ENCODE data around the gene FAF2. TPM values are rescaled to one million over a fixed set of nuclear protein-coding genes. Genes with fewer than 3 reads are reported as not detected.

The FAF2 gene
- total and polyA plus RNA-seq, 10 of the 15 experiments (the other 5 are each of a cell fraction or from before 2014, with no cell fraction given): 19.0 to 45.1 (median 35.6) TPM

DNA sequence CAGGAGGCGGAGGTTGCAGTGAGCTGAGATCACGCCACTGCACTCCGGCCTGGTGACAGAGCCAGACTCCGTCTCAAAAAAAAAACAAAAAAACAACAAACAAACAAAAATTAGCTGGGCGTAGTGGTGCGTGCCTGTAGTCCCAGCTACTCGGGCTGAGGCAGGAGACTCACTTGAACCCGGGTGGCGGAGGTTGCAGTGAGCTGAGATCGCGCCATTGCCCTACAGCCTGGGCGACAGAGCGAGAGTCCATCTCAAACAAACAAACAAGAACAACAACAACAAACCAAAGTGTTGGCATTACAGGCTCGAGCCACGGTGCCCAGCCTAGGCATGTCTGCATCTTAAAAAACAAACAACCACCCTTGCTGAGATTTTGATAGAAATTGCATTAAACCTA, 76.8 kb downstream of the FAF2 start:
- Histone ChIP-seq H3K9me3 (replicated peaks; ENCODE audit: control insufficient read depth, insufficient read depth, low read length) (no peaks in the 10 kb centered on the region), H3K4me3 (no peak overlapping the region), H3K9ac (ENCODE audit: control insufficient read depth, insufficient read depth, low read length) (no peak overlapping the region), H3K4me2 (ENCODE audit: control insufficient read depth, insufficient read depth) (no peak overlapping the region), H3K4me1 (ENCODE audit: control insufficient read depth, insufficient read depth, low read length) (peaks cover 8% of the 10 kb centered on the region), H3K36me3 (ENCODE audit: control insufficient read depth in 2 of 2, insufficient read depth in 2 of 2, low read length in 1 of 2) (peaks cover 10 to 23% of the 10 kb centered on the region in 2 experiments; a peak in 3 of 4 replicates), H3K79me2 (ENCODE audit: control insufficient read depth, insufficient read depth, low read length) (no peaks in the 10 kb centered on the region; the same call in 1 of the 2 replicates), H2AFZ (ENCODE audit: control insufficient read depth, low read depth, low read length) (no peak overlapping the region), H3K27ac (ENCODE audit: control insufficient read depth, insufficient read depth) (no peak overlapping the region), H4K20me1 (ENCODE audit: control insufficient read depth, insufficient read depth) (no peaks in the 10 kb centered on the region), H3K27me3 (replicated peaks in 1 of 2; ENCODE audit: control insufficient read depth in 2 of 2, insufficient read depth in 2 of 2, low read length in 1 of 2) (no peaks in the 10 kb centered on the region)
- intact Hi-C loops (cut with micrococcal nuclease; ENCODE audit: unreplicated experiment): no loop called here
- ChIA-PET RAD21 (ENCODE audit: unreplicated experiment) (no interaction called here), CTCF (no interaction called here), SMC1A (ENCODE audit: uncharacterized antibody, unreplicated experiment) (no interaction called here), POLR2A (no interaction called here)
- DNase-seq (ENCODE audit: low read depth, low spot score) (no peak), FAIRE-seq (no peak), ATAC-seq (no peak)
- WGBS (ENCODE audit: insufficient coverage, insufficient replicate concordance, low lambda C conversion rate, missing lambda C conversion rate): 97% methylated on average over 15 of the region's 15 CpGs
- no TSS peak for BruUV-seq (replicated peaks)
- in situ Hi-C loops (cut with MboI): no loop called here
- TF ChIP-seq PAX5 (IDR thresholded peaks at IDR 0.05; ENCODE audit: borderline replicate concordance, low read depth, low read length) (no peak), RUNX3 (IDR thresholded peaks at IDR 0.05; ENCODE audit: low read length) (no peak), NFXL1 (IDR thresholded peaks at IDR 0.05; ENCODE audit: borderline replicate concordance) (no peak), ZNF217 (IDR thresholded peaks at IDR 0.05) (no peak), HDAC6 (IDR thresholded peaks at IDR 0.05; ENCODE audit: unreplicated experiment) (no peak), TCF12 (IDR thresholded peaks at IDR 0.05; ENCODE audit: low read depth, low read length) (no peak), HCFC1 (IDR thresholded peaks at IDR 0.05; ENCODE audit: low read length) (no peak), MYB (IDR thresholded peaks at IDR 0.05; ENCODE audit: borderline replicate concordance, low read depth, low read length) (no peak), EP300 (IDR thresholded peaks at IDR 0.05; ENCODE audit: borderline replicate concordance in 1 of 2, control insufficient read depth in 1 of 2, low read depth in 2 of 2, low read length in 2 of 2) (no peak), ZZZ3 (IDR thresholded peaks at IDR 0.05; ENCODE audit: control insufficient read depth, insufficient read length, low read depth) (no peak), RB1 (IDR thresholded peaks at IDR 0.05; ENCODE audit: borderline replicate concordance) (no peak), SMAD5 (IDR thresholded peaks at IDR 0.05; ENCODE audit: low read depth) (no peak), EED (IDR thresholded peaks at IDR 0.05; ENCODE audit: low read depth) (no peak), DPF2 (IDR thresholded peaks at IDR 0.05) (no peak), NFYB (IDR thresholded peaks at IDR 0.05; ENCODE audit: insufficient read depth, low read depth, low read length) (no peak)
- TF ChIP-seq, protein P1, sequence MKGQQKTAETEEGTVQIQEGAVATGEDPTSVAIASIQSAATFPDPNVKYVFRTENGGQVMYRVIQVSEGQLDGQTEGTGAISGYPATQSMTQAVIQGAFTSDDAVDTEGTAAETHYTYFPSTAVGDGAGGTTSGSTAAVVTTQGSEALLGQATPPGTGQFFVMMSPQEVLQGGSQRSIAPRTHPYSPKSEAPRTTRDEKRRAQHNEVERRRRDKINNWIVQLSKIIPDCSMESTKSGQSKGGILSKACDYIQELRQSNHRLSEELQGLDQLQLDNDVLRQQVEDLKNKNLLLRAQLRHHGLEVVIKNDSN (IDR thresholded peaks at IDR 0.05; ENCODE audit: borderline replicate concordance, extremely low read length, insufficient read depth, low read depth, low read length): no peak
- TF ChIP-seq, protein P2, sequence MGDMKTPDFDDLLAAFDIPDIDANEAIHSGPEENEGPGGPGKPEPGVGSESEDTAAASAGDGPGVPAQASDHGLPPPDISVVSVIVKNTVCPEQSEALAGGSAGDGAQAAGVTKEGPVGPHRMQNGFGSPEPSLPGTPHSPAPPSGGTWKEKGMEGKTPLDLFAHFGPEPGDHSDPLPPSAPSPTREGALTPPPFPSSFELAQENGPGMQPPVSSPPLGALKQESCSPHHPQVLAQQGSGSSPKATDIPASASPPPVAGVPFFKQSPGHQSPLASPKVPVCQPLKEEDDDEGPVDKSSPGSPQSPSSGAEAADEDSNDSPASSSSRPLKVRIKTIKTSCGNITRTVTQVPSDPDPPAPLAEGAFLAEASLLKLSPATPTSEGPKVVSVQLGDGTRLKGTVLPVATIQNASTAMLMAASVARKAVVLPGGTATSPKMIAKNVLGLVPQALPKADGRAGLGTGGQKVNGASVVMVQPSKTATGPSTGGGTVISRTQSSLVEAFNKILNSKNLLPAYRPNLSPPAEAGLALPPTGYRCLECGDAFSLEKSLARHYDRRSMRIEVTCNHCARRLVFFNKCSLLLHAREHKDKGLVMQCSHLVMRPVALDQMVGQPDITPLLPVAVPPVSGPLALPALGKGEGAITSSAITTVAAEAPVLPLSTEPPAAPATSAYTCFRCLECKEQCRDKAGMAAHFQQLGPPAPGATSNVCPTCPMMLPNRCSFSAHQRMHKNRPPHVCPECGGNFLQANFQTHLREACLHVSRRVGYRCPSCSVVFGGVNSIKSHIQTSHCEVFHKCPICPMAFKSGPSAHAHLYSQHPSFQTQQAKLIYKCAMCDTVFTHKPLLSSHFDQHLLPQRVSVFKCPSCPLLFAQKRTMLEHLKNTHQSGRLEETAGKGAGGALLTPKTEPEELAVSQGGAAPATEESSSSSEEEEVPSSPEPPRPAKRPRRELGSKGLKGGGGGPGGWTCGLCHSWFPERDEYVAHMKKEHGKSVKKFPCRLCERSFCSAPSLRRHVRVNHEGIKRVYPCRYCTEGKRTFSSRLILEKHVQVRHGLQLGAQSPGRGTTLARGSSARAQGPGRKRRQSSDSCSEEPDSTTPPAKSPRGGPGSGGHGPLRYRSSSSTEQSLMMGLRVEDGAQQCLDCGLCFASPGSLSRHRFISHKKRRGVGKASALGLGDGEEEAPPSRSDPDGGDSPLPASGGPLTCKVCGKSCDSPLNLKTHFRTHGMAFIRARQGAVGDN (IDR thresholded peaks at IDR 0.05): no peak
- TF ChIP-seq, protein P3, sequence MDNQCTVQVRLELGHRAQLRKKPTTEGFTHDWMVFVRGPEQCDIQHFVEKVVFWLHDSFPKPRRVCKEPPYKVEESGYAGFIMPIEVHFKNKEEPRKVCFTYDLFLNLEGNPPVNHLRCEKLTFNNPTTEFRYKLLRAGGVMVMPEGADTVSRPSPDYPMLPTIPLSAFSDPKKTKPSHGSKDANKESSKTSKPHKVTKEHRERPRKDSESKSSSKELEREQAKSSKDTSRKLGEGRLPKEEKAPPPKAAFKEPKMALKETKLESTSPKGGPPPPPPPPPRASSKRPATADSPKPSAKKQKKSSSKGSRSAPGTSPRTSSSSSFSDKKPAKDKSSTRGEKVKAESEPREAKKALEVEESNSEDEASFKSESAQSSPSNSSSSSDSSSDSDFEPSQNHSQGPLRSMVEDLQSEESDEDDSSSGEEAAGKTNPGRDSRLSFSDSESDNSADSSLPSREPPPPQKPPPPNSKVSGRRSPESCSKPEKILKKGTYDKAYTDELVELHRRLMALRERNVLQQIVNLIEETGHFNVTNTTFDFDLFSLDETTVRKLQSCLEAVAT (IDR thresholded peaks at IDR 0.05): no peak

Measured in GM12878 (cell line).